CD4-positive, alpha-beta T cell treated with Interleukin-2 at 100 ng/mL for 4 hours (primary cell): Measurements from ENCODE around the gene KCNK1.
"Not testable (repeated sequence)": the region's sequence is repeated elsewhere in the genome, so short reads cannot be mapped to it uniquely, and the experiment has no call there.

ENCODE experiments used
- DNase-seq: peaks from one replicate; pipeline ENCODE4 v3.0.0-alpha.2; 2020; ENCODE audit warnings: low spot score

Gene KCNK1

DNA sequence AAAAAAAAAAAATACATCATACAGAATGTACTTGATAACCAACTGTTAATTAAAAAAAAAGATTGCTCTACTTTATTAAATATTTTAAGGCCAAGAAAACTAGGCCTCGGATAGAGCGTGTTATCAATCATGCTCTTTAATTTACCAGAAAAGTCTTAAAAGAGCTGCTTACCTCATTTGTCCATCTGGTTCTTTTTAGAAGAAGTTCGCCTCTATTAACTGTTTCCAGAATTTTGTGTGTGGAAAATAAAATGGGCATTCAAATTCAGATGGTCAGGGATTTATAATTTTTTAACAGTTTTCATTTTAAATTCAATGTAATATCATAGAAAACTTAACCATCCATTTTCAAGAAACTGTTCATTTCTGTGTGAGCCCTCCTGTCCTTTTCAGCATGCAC lies 53.8 kb downstream of the KCNK1 start:
- no peak for DNase-seq

DNA sequence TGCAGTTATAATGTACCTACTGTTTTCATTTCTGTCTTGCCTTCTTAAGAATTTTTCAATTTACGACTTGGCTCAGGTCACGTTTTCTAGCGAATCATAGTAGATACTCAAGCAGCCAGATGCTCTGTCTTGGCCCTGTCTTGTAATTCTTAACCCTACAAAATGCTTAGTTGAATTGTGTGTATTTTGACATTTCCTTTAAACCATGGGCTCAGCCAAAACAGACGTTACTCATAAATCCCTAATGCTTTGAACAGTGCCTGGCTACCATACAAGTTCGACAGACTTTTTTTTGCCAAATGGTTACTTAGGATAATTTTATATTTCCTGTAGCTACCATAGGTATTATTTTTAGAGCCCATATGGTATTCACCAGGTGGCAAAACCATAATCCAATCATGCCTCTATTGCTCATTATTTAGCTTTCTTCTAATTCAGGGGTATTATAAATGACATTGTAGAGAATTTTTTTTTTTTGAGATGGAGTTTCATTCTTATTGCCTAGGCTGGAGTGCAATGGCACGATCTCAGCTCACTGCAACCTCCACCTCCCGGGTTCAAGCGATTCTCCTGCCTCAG lies 54.3 kb downstream of the KCNK1 start:
- no peak for DNase-seq

DNA sequence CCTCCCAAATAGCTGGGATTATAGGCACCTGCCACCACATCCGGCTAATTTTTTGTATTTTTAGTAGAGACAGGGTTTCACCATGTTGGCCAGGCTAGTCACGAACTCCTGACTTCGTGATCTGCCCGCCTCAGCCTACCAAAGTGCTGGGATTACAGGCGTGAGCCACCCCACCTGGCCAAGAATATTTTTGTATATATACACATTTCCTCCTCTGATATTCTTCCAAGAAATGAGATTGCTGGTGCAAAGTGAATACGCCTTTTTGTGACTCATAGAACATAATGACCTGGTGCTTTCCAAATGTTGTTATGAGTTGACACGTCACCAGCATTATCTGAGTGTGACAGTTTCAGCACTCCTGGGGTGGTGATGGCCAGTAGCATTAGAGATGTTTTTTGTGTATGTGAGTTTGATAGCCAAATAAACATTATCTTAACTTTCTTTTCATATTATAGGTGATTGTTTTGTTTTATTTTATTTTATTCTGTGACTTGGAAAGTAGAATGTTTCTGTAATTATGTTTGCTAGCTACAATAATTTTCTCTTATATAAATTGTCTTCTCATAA lies 54.9 kb downstream of the KCNK1 start:
- DNase-seq: no peak

DNA sequence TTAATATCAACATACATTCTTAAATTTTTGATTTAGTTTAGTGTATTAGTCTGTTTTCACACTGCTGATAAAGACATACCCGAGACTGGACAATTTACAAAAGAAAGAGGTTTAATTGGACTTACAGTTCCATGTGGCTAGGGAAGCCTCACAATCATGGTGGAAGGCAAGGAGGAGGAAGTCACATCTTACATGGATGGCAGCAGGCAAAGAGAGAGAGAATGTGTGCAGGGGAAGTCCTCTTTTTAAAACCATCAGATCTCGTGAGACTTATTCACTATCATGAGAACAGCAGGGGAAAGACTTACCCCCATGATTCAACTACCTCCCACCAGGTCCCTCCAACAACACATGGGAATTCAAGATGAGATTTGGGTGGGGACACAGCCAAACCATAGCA lies 56.5 kb downstream of the KCNK1 start:
- not testable (repeated sequence) for DNase-seq

DNA sequence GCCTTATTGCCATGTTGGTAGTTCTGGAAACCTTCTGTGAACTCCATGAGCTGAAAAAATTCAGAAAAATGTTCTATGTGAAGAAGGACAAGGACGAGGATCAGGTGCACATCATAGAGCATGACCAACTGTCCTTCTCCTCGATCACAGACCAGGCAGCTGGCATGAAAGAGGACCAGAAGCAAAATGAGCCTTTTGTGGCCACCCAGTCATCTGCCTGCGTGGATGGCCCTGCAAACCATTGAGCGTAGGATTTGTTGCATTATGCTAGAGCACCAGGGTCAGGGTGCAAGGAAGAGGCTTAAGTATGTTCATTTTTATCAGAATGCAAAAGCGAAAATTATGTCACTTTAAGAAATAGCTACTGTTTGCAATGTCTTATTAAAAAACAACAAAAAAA lies 57.4 kb downstream of the KCNK1 start:
- no peak for DNase-seq

DNA sequence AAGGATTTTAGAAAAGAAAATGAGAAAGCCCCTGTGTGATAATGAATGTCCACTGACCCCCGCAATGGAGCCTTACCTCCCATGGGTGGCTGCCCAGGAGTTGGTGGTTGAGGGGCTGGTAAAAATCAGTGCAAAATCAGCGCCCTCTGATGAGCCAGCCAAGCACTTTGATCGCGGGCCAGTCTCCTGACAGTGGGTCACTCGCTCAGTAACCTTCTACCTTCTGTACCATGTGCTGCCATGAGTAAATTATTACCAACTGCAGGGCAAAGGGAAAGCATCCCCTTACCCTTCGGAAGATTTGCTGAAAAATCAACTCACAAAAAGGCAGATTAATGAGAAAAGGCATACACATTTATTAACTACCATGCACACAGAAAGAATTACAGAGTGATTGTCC lies 58.8 kb downstream of the KCNK1 start:
- no peak for DNase-seq

DNA sequence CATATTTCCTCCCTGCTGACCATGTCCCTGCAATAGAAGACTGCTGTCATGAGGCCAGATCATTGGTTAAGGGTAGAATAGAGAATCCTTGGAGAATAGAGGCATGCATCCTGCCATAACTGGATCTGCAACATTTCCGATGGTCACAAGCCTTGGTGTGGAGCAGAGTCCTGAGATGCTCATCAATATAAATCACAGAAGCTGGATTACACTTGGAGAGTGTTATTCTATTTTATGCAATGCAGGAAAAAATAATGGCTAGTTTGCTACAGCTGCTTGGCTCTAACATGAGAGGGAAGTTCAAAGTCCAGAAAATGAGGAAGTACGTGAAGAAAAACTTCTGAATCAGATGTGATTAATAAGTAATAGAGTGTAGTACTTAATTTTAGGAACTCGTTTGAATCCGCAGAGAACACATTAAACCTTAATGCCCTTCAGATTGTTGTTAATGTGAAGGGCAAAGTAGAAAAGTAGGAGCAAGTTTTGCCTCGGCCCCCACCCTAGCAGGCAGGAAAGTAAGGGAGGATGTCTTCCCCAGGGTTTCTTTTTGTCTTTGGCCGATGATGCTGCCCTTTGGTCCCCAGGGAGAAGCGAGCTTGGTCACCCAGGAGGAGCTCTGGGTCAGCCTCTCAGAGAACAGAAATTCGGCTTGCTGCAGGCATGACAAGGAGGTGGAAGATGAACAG lies 59.5 kb downstream of the KCNK1 start:
- DNase-seq: no peak

DNA sequence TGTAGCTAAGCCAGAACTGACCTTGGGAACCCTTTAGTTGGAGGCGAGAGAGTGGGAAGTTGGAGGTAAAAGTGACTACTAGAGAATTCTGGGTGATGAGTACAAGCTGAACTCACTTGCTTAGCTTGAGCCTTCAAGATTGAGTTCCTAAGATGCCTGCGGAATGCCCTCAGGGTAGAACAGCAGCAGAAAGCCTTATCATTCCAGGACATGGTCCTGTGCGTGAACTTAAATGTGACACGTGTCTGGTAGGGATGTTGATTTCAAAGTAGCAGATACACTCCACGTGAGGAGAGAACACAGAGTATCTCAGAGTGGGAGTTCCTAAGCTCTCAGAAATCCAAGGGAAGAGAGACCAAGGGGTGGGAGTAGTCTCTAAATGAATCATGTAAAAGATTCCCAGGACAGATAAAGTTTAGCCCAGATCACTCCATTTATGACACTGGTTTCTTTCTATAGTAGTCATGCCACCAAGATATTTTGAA lies 60.1 kb downstream of the KCNK1 start:
- no peak for DNase-seq

DNA sequence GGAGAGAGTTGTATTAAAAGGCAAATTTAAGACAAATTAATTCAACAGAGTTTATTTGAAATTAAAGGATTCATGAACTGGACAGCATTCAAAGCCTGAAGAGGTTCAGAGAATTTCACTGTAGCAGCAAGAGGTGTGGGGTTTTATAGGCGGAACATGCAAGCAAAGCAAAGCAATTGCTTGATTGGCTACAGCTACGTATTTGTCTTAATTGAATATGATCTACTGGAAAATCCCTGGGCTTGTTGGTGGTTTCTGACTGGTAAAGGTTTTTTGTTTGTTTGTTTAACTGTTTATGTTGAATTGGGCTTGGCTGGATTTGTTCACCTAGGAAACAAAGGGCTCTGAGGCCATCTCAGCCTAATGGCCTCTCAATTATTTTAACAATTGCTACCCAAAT lies 61.5 kb downstream of the KCNK1 start:
- no peak for DNase-seq

DNA sequence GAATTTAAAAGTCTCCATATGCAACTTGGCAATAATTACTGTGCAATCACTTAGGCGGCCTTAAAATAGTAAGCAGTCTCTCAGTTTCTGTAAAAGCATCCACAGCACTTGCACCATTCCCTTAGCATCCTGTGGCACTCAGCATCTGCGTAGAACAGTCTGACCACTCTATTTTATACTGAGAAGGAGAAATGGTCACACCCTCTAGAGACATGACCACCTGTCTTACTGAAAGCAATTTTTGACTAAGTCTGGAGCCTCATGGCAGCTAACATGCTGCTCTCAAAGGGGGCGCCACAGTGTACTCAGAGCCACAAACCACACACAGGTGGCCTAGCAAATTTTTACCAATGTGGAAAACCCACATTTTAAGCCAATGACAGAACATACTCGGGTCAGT lies 62.0 kb downstream of the KCNK1 start:
- DNase-seq: no peak

DNA sequence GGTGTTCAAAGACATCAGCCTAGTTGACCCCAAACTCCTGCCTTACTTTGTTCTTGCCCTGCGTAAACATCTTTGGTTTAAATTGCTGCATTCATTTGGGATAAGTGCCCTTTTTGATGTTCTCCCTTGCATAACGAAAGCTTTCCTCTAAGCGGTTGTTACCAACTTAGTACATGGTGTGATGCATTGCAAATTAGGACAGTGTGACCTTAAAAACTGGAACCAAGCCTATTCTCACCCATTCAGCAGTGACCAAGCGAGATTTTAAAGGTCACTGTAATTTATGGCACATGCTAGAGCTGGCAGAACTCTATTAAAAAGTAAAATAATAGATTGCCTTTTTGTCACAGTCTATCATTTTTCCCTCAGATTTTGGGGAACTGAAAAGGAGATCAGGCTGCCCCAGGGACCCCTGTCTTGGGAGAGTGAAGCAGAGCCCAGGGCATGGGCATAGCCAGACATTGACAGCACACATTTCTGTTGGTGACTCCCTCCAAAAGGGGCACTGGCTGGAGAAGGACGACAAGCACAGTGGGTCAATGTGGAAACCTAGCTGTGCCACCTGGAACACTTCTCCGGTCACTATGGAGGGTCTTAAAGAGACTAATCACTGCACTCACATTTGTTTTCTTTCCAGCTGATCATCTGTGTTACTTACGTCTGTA lies 63.9 kb downstream of the KCNK1 start:
- no peak for DNase-seq

DNA sequence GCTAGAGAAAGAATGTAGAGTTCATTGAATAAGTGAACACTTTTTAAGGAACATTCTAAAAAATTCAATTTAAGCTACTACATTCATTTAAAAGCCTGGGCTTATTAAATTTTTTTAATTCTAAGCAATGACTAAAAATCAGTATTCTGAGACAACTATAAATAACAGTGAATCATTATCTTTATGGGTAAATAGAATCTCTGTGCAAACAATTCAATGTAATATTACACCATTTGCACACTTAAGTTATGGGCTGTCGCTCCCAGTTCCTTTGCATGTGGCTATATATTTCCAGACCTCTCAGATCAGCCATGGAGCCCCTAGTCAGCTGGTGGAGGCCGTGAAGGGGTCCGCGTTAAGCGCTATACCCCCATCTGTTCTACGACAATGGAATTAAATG lies 65.1 kb downstream of the KCNK1 start:
- no peak for DNase-seq

DNA sequence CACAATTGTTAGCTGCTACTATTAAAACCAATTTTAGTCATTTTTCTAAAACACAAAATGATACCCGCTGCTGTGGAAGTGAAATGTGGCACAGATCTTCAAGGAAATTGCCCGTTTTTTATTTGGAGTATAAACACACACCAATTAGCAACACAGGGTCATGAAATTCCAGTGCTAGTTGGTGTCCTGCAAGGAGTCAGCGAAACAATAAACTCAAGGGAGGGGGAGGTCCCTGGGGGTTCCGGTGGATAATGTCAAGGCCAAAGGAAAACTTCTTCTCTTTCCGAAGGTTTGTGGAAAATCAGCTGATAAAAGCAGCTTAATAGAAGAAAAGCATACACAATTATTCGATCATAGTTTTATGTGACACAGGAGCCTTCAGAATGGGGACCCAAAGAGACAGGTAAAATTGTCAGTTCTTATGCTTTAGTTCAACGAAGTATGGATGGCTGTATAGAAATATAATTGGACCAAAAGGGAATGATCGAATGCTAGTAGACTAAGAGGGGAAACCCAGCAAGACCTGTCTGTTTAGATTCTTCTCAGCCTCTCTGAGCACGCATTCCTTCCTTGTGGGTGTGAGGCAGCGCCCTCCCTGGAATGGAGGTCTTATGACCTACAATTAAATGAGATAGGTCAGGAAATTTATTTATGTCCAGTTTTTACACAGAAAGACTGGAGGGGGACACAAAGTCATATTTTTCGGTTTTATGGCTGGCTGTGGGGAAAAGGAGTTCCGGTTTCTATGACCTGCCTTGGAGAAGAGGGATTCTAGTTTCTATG lies 65.9 kb downstream of the KCNK1 start:
- DNase-seq: no peak

DNA sequence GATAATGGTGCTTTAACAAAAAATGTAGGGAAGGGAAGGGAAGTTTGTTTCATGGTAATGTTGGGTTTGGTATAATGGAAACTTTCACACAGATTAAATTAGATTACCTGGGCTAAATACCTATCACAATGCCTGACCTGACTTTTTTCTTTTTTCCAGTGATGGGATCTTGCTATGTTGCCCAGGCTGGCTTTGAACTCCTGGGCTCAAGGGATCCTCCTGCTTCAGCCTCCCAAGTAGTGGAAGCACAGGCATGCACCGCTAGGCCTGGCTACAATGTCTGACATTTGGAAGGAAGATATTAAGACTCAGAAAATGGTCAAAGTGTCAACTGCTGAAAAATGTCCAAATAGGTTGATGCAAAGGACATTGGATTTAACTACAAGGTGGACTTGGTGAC lies 67.4 kb downstream of the KCNK1 start:
- DNase-seq: no peak

DNA sequence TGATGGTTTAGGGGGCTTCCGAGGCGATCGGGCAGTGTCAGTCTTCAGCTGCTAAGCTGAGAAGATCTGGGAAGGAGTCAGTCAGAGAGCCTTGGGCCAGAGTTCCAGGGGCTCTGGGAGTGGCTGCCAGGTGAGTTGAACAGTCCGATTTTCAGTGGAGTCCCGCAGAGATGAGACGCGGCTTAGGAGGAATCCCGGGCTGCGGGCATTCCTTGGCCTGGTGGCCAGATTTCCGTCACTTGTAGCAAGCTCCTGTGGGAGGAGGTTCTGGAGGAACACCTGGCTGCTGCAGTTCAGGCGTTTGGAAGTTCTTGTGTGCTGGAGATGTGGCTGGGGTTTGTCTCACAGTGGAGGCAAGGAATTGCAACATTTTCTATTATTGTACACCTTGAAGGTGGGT lies 72.7 kb downstream of the KCNK1 start:
- DNase-seq: not testable (repeated sequence)

DNA sequence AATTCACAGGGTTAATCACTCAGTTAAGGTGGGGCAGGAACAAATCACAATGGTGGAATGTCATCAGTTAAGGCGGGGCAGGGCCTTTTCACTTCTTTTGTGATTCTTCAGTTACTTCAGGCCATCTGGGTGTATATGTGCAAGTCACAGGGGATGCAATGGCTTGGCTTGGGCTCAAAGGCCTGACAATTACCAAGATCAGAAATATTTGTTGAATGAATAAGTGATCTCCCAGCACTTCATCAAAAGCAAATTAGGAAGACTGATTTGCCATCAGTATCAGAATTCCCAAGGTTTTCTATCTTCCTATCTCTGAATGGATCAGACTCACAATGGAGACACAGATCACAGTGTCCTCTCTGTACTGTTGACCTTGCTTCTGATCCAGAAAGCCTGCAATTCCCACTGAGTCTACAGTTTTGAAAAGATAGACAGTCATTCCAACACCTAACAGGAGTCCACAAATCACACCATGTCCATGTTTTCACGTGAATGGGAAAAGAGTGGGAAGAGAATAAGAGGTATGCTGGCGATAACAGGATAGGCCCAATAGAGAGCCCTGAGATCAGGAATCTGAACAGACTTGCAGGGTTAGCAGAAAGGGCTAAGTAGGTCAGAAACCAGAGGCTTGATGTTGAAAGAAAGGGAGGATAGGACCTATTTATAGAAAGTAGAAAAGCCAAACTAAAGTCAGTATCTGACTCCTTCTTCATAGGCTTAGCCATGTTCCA lies 75.3 kb downstream of the KCNK1 start:
- no peak for DNase-seq

DNA sequence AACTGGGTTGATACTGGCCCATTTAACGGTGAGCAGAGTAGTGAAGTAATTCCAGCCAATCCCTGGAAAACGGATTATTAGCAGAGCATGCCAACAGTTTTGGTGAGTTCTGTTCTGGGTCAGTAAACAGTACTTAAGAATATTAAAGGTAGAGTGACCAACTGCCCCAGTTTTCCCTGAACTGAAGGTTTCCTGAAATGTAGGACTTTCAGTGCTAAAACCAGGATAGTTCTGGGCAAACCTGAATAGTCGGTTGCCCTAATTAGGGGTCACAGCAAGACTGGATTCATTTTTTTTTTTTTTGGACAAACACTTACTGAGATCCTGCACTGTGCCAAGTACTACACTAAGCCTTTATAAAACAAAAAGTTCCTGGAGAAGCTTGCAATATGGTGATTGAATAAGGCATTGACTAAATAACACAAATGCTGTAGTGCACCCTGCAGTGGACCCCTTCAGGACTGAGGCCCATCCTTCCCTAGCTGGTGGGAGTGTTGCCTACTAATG lies 75.9 kb downstream of the KCNK1 start:
- no peak for DNase-seq

DNA sequence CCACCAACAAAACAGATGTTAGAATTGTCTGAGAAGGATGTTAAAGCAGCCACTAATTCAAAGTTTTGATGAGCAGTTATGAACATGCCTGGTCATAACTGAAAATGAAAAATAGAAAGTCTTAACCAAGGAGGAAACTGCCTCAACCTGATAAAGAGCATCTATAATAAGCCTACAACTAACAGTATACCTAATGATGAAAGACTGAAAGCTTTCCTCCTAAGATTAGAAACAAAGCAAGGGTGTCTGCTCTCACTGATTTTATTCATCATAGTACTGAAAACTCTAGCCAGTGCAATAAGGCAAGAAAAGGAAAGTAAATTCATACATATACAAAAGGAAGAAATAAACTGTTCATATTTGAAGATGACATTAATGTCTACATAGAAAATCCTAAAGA lies 82.0 kb downstream of the KCNK1 start:
- DNase-seq: no peak

DNA sequence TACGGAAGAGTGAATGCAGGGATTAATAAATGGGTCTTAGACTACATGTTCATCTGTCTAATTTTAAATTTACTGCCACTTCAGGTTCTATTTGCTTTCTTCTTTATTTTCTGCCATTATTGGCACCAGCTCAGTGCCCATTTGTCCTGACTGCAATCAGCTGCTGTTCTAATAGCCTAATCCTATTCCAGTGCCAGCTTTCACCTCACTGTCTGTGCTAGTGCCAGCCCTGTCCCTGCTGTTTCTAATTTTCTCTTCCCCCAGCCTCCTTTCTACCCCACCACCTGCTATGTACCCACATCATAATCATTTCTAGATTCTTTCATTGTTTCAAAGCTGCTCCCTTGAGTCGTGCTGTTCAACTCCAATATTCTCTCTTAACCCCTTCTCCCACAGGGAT lies 86.4 kb downstream of the KCNK1 start:
- no peak for DNase-seq

DNA sequence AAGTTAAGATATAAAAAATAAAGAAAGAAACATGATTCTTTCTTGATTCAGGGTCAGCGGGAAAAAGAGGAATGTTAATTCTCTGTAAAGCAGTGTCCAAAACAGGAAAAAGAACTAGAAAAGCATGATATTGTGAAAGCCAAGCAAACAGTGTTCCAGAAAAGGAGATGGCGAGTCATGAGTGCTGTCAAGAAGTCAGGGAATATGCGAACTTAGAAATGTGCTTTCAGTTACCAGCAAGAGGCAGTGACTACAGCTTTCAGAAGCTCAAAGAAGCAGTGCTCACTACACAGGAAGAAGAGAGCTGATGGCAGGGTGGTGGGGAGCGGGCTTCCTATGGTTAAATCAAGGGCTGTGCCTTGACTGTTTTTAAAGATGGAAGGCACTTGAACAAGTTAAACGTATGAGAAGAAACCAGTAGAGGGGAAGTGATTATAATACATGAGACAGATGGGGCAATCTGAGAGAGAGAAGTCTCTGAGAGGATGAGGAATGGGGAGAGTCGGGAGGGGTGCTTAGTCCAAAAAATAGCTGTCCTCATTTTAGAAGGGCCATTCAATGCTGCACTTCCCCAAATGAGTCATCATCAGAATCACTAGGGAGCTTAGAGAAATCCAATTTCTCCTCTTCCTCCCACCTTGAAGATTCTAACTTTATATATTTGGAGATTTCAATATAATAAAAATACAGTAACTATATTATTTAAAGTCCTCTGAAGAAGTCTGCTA lies 90.4 kb downstream of the KCNK1 start:
- DNase-seq: no peak
